ENCODE results near the gene AUTS2.

Gene AUTS2

GRCh38 chr7:70006261-70006920, 408.1 kb downstream of the AUTS2 start:
- no peak for DNase-seq

GRCh38 chr7:70008466-70008865, 410.2 kb downstream of the AUTS2 start:
- DNase-seq: no peak

- DNase-seq: no peak
Observed at GRCh38 chr7:70014472-70015177, 416.4 kb downstream of the AUTS2 start.

GRCh38 chr7:70015353-70015752, 417.1 kb downstream of the AUTS2 start:
- DNase-seq: no peak

- DNase-seq: no peak
Observed at GRCh38 chr7:70016044-70016770, 417.9 kb downstream of the AUTS2 start.

GRCh38 chr7:70017357-70017756, 419.1 kb downstream of the AUTS2 start:
- no peak for DNase-seq

- DNase-seq: no peak
Observed at GRCh38 chr7:70018700-70019099, 420.4 kb downstream of the AUTS2 start.

- DNase-seq: no peak
Observed at GRCh38 chr7:70027867-70028266, 429.6 kb downstream of the AUTS2 start.

GRCh38 chr7:70028620-70029019, 430.3 kb downstream of the AUTS2 start:
- no peak for DNase-seq

- DNase-seq: no peak
Observed at GRCh38 chr7:70029993-70030392, 431.7 kb downstream of the AUTS2 start.

- no peak for DNase-seq
Observed at GRCh38 chr7:70030745-70031144, 432.5 kb downstream of the AUTS2 start.

- no peak for DNase-seq
Observed at GRCh38 chr7:70031245-70031644, 433.0 kb downstream of the AUTS2 start.

- no peak for DNase-seq
Observed at GRCh38 chr7:70032649-70033048, 434.4 kb downstream of the AUTS2 start.

GRCh38 chr7:70033226-70033625, 435.0 kb downstream of the AUTS2 start:
- DNase-seq: no peak

- no peak for DNase-seq
Observed at GRCh38 chr7:70034999-70035398, 436.7 kb downstream of the AUTS2 start.

- no peak for DNase-seq
Observed at GRCh38 chr7:70035519-70035918, 437.2 kb downstream of the AUTS2 start.

- DNase-seq: no peak
Observed at GRCh38 chr7:70035955-70036354, 437.7 kb downstream of the AUTS2 start.

- no peak for DNase-seq
Observed at GRCh38 chr7:70036695-70037094, 438.4 kb downstream of the AUTS2 start.

- no peak for DNase-seq
Observed at GRCh38 chr7:70037171-70037933, 439.1 kb downstream of the AUTS2 start.

- no peak for DNase-seq
Observed at GRCh38 chr7:70040051-70040450, 441.8 kb downstream of the AUTS2 start.

GRCh38 chr7:70040970-70041766, 442.9 kb downstream of the AUTS2 start:
- DNase-seq: peak; percentile 50

- DNase-seq: peak; percentile 13
Observed at GRCh38 chr7:70042533-70042932, 444.3 kb downstream of the AUTS2 start.
